ENCODE data around the gene TGFBR3.

TGFBR3 gene

GRCh38 chr1:91826649-91827048 is 59.3 kb downstream of the TGFBR3 start:
- no peak for DNase-seq (ENCODE audit: low read depth in 2 of 2)

DNA sequence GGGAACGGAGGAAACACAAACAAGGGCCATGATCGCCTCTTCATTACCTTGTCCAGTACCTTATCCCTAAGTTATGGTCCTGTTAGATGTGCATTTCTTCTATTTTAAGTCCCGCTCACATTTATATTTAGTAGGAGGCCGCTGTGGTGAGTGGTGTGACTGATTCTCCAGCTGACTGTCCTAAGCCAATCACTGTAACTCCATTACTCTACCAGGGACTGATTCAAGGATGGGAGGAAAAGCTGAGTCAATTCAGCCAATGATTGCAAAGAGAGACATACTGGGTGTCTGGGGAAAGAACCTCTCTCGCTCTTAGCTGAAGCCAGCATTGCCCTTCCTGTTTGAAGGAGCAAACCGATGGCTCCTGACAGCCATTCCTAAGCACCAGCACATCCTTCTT is 59.7 kb downstream of the TGFBR3 start:
- no peak for DNase-seq (ENCODE audit: low read depth in 2 of 2)

DNA sequence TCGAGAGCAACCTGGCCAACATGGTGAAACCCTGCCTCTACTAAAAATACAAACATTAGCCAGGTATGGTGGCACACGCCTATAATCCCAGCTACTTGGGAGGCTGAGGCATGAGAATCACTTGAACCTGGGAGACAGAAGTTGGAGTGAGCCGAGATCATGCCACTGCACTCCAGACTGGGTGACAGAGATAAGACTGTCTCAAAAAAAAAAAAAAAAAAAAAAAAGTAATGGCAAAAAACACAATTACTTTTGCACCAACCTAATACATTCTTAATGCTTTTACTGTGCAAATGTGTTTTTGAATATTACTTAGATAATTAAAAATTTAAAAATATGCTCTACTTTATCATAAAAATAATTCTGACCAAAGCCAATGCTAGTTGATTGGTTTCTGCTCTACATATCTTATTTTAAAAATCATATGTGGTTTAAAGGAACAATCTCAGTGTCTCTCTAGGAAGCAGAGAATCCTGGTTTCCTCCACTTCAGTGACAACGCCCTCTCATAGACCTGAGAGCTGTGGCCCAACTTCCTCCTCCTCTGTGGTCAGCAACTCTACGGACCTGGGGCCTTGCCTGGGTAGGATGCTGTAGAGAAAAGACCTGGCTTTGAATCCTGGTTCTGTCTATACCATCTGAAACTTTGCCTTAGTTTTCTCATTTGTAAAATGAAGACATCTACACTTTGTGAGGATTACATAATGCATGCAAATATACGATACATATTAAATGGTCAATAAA is 64.7 kb downstream of the TGFBR3 start:
- DNase-seq (ENCODE audit: low read depth in 2 of 2) = no peak

DNA sequence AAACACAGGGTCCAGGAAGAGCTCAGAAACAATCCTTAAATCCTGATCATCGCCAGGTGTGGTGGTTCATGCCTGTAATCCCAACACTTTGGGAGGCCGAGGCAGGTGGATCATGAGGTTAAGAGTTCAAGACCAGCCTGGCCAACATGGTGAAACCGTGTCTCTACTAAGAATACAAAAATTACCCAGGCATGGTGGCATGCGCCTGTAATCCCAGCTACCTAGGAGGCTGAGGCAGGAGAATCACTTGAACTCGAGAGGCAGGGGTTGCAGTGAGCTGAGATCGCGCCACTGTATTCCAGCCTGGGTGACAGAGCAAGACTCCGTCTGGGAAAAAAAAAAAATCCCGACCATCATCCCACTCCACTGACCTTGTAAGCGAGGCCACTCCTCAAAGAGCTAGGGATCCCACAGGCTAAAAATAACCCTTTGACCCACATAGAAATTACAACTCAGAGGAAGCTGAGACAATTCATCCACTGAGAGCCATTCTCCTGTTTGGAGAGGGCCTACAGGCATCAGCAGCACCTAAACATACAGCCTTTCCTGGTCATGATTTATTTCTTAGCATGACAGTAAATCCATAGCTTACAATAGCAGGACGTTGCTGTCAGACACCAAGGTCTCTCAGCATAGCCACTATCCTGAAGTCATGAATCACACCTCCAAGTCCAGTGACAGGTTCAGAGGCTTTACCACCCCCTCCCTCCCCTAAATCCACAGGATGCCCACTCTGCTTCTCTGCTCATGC is 66.7 kb downstream of the TGFBR3 start:
- DNase-seq (ENCODE audit: low read depth in 2 of 2) = no peak

GRCh38 chr1:91818713-91818975 is 67.3 kb downstream of the TGFBR3 start:
- DNase-seq (ENCODE audit: low read depth in 2 of 2) = no peak

DNA sequence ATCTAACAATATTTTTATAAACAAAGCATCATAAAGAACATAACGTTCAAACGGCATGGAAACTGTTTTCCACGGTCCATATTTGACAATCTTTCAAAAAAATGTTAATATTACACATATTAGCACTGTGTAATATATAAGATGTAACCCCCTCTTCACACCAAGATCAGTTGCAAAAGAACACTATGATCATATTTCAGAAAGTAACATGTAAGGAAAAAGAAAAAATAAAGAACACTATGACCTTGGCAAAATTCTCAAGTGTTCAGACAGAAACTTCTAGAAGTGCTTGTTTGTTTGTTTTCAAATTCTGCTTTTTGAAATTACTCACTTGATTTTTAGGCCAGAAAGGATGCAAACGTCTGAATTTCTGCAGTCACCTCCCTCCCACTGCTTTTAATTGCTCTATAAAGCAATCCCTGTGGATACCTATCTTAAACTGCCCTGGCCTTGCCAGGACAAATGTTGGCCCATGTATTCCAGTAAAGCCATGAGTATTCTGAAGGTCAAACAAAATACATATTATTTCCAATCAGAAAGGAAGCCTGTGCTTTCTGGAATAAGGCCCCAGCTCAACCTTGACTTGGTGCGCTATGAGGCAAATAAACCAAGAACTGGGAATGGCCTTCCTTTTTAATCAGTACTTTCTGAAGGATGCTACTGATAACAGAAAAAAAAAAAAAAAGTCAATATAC is 68.6 kb downstream of the TGFBR3 start:
- no peak for DNase-seq (ENCODE audit: low read depth in 2 of 2)

DNA sequence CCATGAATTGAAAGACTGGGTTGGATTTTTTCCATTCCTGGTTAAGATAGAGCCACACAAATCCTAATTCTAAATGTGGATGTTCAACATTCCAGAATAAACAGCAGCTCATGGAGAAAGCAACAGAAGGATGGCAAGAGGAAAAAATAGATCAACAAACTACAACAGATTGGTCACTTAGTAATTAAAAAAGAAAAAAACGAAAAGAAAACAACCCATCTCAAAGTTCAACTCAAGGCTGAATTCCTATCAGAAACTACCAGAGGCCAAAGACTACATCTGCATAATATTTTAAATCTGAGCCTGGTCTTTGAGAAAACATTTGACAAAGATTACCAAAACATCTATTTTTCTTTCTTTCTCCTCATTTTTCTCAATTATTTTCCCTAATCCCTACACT is 69.9 kb downstream of the TGFBR3 start:
- no peak for DNase-seq (ENCODE audit: low read depth in 2 of 2)

DNA sequence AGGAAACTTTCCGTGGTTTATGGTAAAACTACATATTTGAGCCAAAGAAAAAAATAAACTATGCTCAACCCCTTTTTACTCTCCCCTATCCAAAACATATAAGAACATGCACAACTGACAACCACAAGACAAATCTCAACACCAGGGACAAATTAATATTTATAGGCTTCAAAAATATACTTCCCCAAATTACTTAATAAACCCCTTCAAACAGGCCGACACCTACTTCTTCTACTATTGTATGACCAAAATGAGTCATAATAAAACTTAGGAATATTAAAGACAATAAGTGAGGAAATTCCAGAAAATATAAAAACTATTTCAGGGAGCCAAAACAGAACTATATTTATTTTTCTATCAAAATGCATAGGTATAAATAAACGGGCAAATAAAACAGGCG is 71.5 kb downstream of the TGFBR3 start:
- no peak for DNase-seq (ENCODE audit: low read depth in 2 of 2)

GRCh38 chr1:91813813-91814212 is 72.1 kb downstream of the TGFBR3 start:
- DNase-seq (ENCODE audit: low read depth in 2 of 2) = no peak

- no peak for DNase-seq (ENCODE audit: low read depth in 2 of 2)
Measured at GRCh38 chr1:91811363-91812025, 74.5 kb downstream of the TGFBR3 start.

DNA sequence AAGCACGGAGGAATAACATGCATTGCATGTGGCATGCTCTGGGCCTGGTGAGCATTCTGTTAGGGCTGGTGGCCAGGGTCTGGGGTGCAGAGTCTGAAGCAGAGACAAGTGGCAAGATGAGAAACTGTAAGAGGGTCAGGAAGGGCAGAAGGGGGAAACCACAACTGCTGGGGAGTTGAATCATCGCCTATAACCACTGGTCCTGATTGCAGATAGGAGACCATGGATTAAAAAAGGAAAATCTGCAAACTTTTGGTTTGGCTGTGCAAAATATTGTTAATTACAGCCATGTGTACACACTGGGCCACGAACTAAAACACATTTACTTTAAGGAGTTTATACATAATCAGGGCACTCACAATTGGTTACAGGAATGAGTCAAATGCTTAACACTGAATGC is 76.6 kb downstream of the TGFBR3 start:
- DNase-seq (ENCODE audit: low read depth in 2 of 2) = no peak

GRCh38 chr1:91807921-91808620 is 77.9 kb downstream of the TGFBR3 start:
- DNase-seq (ENCODE audit: low read depth in 2 of 2) = no peak

- DNase-seq (ENCODE audit: low read depth in 2 of 2) = no peak
Measured at GRCh38 chr1:91806769-91807700, 78.9 kb downstream of the TGFBR3 start.

DNA sequence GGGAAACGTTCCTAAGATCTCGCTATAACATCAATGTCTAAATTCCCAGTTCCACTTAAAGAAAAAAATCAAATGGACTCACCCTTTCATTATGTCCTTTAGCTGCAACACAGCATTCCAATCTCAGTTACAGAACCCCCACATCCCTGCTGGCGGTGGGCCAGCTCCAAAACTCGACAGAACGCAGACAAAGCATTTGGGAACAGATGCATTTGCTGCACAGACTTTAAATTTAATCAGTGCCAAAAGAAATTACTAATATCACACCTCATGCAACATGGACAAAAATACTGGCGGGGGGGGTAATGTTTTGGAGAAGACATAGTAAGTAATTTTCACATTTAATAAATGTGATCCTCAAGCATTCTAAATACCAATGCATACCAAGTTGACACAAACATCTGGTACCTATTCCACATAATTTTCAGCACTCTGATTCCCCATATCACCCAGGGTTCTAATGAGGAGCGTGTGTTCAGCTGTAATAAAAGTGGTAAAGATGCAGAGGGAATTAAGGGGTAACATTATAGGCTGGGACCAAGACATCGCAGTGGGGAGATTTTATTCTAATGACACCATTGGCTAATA is 79.7 kb downstream of the TGFBR3 start:
- DNase-seq (ENCODE audit: low read depth in 2 of 2) = no peak

- no peak for DNase-seq (ENCODE audit: low read depth in 2 of 2)
Measured at GRCh38 chr1:91805311-91805801, 80.6 kb downstream of the TGFBR3 start.

GRCh38 chr1:91804546-91805023 is 81.4 kb downstream of the TGFBR3 start:
- peak; percentile 57 to 66 for DNase-seq (ENCODE audit: low read depth in 2 of 2)

GRCh38 chr1:91803847-91804545 is 82.0 kb downstream of the TGFBR3 start:
- peak; percentile 52 to 59 for DNase-seq (ENCODE audit: low read depth in 2 of 2)

DNA sequence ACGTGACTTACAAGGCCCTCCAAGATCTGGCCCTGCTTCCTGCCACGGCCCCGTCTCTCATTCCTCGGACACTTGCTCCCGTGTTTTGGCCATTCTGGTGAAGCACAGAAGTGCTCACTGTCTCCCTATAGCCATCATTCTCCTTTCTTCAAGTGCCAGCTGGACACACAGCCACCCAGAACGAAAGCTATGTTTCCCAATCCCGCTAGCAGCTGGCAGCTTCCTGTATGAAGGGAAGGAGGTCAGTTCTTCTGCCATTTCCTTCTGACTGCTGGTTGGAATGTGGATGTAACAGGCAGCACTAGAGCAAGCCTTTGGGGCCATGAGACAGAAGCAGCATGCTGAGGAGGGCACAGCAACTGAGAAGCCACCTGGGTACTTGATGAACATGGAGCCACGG is 82.8 kb downstream of the TGFBR3 start:
- no peak for DNase-seq (ENCODE audit: low read depth in 2 of 2)

DNA sequence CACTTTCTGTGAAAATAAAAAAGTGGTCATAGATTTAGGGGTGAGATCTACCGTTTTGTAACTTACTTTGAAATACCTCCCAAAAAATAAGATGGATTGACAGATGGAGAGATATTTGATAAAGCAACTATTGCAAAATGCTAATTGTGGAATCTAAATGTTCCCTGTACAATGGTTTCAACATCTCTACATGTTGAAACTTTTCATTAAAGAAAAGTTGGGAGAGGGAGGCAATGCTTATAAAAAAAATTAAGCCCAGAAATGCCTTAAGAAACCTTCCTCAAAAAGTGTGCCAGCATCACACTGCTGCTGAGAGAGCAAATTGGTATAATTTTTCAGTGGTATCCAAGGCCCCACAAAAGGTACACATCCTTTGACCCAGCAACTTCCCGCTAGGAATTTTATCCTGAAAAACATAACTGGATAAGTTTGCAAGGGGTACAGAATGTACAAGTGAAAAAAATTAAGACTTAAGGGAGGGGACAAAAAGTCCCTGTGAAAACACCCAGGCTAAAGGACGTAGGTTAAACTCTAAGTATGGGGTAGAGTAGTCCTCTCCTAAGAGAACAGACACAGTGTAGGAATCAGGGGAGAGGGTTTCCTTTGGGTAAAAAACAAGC is 84.3 kb downstream of the TGFBR3 start:
- DNase-seq (ENCODE audit: low read depth in 2 of 2) = no peak

All from activated CD4-positive, alpha-beta T cell treated with anti-CD3 and anti-CD28 coated beads for 24 hours (primary cell).